Inflammatory macrophage treated with lipopolysaccharide for 4 hours (primary cell): Measurements from ENCODE around the gene ADORA2A.

Experiments used
- DNase-seq: peaks from one replicate; pipeline ENCODE4 v3.0.0-alpha.2; 2020

ADORA2A gene

GRCh38 chr22:24404561-24405275 is 22.7 kb upstream of the ADORA2A start:
- no peak for DNase-seq

GRCh38 chr22:24405631-24406321 is 21.6 kb upstream of the ADORA2A start:
- peak; percentile 43 for DNase-seq

- DNase-seq: no peak
Observed at GRCh38 chr22:24406322-24407277, 20.8 kb upstream of the ADORA2A start.

GRCh38 chr22:24407278-24407665 is 20.1 kb upstream of the ADORA2A start:
- DNase-seq: no peak

GRCh38 chr22:24407884-24408283 is 19.5 kb upstream of the ADORA2A start:
- DNase-seq: no peak

GRCh38 chr22:24408630-24409029 is 18.8 kb upstream of the ADORA2A start:
- no peak for DNase-seq

- DNase-seq: no peak
Observed at GRCh38 chr22:24409707-24410106, 17.7 kb upstream of the ADORA2A start.

GRCh38 chr22:24410110-24410856 is 17.1 kb upstream of the ADORA2A start:
- no peak for DNase-seq

GRCh38 chr22:24411256-24412004 is 16.0 kb upstream of the ADORA2A start:
- no peak for DNase-seq

GRCh38 chr22:24412274-24412673 is 15.1 kb upstream of the ADORA2A start:
- no peak for DNase-seq

GRCh38 chr22:24413271-24413670 is 14.1 kb upstream of the ADORA2A start:
- DNase-seq: no peak

- DNase-seq: no peak
Observed at GRCh38 chr22:24413736-24414385, 13.5 kb upstream of the ADORA2A start.

- no peak for DNase-seq
Observed at GRCh38 chr22:24414523-24414922, 12.9 kb upstream of the ADORA2A start.

GRCh38 chr22:24414984-24415945 is 12.1 kb upstream of the ADORA2A start:
- DNase-seq: no peak

- no peak for DNase-seq
Observed at GRCh38 chr22:24416095-24416494, 11.3 kb upstream of the ADORA2A start.

GRCh38 chr22:24416611-24417010 is 10.8 kb upstream of the ADORA2A start:
- no peak for DNase-seq

- DNase-seq: no peak
Observed at GRCh38 chr22:24417200-24417599, 10.2 kb upstream of the ADORA2A start.

- no peak for DNase-seq
Observed at GRCh38 chr22:24417901-24418641, 9.3 kb upstream of the ADORA2A start.

- no peak for DNase-seq
Observed at GRCh38 chr22:24418786-24419474, 8.5 kb upstream of the ADORA2A start.
